Measurements from ENCODE around the gene SLC12A1.

DNA sequence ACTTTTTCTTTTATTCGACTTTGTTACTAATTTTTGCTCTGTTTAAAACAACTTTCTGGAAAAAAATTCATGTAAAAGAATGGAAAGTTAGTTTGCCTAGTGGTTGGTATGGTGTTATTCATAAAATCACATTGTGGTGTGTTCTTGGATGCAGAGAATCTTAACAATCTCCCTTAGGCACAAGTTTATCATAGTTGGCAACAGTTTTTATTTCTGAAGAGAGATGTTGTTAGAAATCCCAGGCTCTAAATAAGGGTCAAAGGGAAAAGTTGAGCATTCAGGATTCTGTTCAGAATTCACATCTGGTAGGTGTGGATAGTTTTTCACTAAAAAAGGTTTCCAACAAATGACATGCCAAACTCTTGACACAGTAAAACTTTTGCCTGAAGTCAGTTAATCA lies 131.5 kb downstream of the SLC12A1 start:
- TF ChIP-seq TARDBP (IDR thresholded peaks at IDR 0.05) (no peak), ELF4 (IDR thresholded peaks at IDR 0.05) (no peak), ZNF384 (IDR thresholded peaks at IDR 0.05) (no peak), SP1 (IDR thresholded peaks at IDR 0.05) (no peak), SUZ12 (IDR thresholded peaks at IDR 0.05) (no peak), FOXM1 (IDR thresholded peaks at IDR 0.05; ENCODE audit: borderline replicate concordance) (no peak)

All from HEK293T (cell line).